ENCODE data around the gene MAPK11. TPM values are rescaled to one million over a fixed set of nuclear protein-coding genes. Genes with fewer than 3 reads are reported as not detected.

Gene MAPK11
- total and polyA plus RNA-seq, 9 of the 15 experiments (the other 6 are each of a cell fraction or from before 2014, with no cell fraction given): 0.06 to 14.6 (median 5.3) TPM

DNA sequence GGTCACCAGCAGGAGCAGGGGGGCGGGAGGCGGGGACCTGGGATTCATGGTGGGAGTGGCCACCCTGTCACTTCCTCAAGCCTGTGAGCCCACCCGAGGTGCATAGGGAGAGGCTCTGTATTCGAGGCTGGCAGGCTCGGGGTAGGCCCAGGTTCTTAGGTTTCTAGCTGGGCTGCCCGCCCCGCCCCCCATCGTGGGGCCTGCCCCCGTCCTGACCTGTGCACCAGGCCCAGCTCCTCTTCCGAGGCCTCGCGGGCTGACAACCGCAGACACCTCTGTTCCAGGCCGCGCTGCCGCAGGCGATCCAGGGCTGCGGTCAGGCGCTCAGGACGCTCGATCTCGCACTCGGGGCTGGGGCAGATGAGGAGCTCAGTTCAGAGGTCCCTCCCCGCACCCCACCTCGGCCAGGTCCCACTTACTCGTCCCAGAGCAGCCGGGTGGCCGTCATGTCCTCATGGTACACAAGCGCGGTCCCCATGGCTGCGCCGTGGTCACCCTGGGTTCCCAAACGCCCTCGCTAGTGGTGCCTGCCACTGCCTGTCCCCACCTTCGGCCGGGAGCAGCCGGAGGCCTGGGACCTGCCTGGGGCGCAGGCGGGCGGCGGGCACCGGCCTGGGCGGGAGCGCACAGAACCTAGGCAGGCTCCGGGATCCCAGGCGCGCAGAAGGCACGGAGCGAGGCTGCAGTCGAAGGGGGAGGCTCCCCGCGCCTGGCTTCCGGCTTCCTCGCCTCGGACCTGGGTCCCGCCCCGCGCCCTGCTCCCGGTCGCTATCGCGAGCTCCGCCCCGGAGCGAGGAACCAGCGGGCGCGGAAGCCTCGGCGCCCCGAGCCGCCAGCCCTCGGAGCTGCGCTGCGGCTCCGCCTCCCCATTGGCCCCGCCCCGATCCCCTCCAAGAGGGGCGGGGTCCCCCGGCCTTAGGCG is 19.4 kb downstream of the MAPK11 start, which contains the start of gene HDAC10 (continued):
- TF ChIP-seq BRF1 (IDR thresholded peaks at IDR 0.05; ENCODE audit: borderline replicate concordance, extremely low read depth, insufficient read length) (no peak), CBFA2T2 (conservative IDR thresholded peaks at IDR 0.05) (no peak), ZNF668 (CRISPR knock-in tag; IDR thresholded peaks at IDR 0.05) (no peak), ZNF766 (CRISPR knock-in tag; conservative IDR thresholded peaks at IDR 0.05) (no peak), ZNF518B (CRISPR knock-in tag; IDR thresholded peaks at IDR 0.05) (no peak), PRPF4 (IDR thresholded peaks at IDR 0.05; ENCODE audit: insufficient read depth, low read depth, low read length, poor library complexity, severe bottlenecking) (no peak), ZNF175 (CRISPR knock-in tag; IDR thresholded peaks at IDR 0.05; ENCODE audit: low read depth) (no peak), SMC3 (conservative IDR thresholded peaks at IDR 0.05; ENCODE audit: insufficient read depth, low read depth, low read length) (no peak), CHD4 (IDR thresholded peaks at IDR 0.05; ENCODE audit: insufficient read depth, insufficient replicate concordance, low read depth, low read length, poor library complexity, severe bottlenecking) (no peak), KAT7 (CRISPR knock-in tag; IDR thresholded peaks at IDR 0.05; ENCODE audit: borderline replicate concordance) (0 out of 2 replicates have a peak, but pooled peaks have one; percentile 62), E2F3 (CRISPR knock-in tag; IDR thresholded peaks at IDR 0.05) (no peak), ETV1 (tag; conservative IDR thresholded peaks at IDR 0.05; ENCODE audit: low read depth) (no peak), ZNF354B (CRISPR knock-in tag; IDR thresholded peaks at IDR 0.05) (no peak), ZNF24 (IDR thresholded peaks at IDR 0.05) (no peak), RFX5 (IDR thresholded peaks at IDR 0.05; ENCODE audit: low read depth, low read length) (no peak), IFI16 (CRISPR knock-in tag; IDR thresholded peaks at IDR 0.05) (no peak), SRSF1 (IDR thresholded peaks at IDR 0.05; ENCODE audit: low read depth, low read length) (no peak), U2AF2 (optimal IDR thresholded peaks at IDR 0.05; ENCODE audit: low read depth, low read length) (no peak), POLR3A (IDR thresholded peaks at IDR 0.05; ENCODE audit: borderline replicate concordance, extremely low read depth, insufficient read depth, insufficient read length) (no peak)
- TF ChIP-seq, protein P1, sequence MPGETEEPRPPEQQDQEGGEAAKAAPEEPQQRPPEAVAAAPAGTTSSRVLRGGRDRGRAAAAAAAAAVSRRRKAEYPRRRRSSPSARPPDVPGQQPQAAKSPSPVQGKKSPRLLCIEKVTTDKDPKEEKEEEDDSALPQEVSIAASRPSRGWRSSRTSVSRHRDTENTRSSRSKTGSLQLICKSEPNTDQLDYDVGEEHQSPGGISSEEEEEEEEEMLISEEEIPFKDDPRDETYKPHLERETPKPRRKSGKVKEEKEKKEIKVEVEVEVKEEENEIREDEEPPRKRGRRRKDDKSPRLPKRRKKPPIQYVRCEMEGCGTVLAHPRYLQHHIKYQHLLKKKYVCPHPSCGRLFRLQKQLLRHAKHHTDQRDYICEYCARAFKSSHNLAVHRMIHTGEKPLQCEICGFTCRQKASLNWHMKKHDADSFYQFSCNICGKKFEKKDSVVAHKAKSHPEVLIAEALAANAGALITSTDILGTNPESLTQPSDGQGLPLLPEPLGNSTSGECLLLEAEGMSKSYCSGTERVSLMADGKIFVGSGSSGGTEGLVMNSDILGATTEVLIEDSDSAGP (CRISPR knock-in tag; IDR thresholded peaks at IDR 0.05): no peak
- TF ChIP-seq, protein P2, sequence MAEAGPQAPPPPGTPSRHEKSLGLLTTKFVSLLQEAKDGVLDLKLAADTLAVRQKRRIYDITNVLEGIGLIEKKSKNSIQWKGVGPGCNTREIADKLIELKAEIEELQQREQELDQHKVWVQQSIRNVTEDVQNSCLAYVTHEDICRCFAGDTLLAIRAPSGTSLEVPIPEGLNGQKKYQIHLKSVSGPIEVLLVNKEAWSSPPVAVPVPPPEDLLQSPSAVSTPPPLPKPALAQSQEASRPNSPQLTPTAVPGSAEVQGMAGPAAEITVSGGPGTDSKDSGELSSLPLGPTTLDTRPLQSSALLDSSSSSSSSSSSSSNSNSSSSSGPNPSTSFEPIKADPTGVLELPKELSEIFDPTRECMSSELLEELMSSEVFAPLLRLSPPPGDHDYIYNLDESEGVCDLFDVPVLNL (CRISPR knock-in tag; IDR thresholded peaks at IDR 0.05; ENCODE audit: low read depth): 0 out of 2 replicates have a peak, but pooled peaks have one; percentile 24

Measured in K562 (cell line).